Suprapubic skin (tissue), 4 donors: ENCODE results near the gene MEX3D. TPM values are rescaled to one million over a fixed set of nuclear protein-coding genes. Genes with fewer than 3 reads are reported as not detected.

Experiments
- DNase-seq, 2 donors: peaks; one replicate each; pipeline ENCODE4 v3.0.0-alpha.2; 2019; ENCODE audit warnings: low spot score in 2 of 2
- H3K27ac ChIP-seq: fragments of 200-600 bp; sonication (generic); one replicate; pipeline ENCODE4 v1.5.1; 2019
- H3K27me3 ChIP-seq: fragments of 200-600 bp; sonication (generic); one replicate; pipeline ENCODE4 v1.5.1; 2019
- H3K36me3 ChIP-seq: fragments of 200-600 bp; sonication (generic); one replicate; pipeline ENCODE4 v1.5.1; 2019
- H3K4me1 ChIP-seq: fragments of 200-600 bp; sonication (generic); one replicate; pipeline ENCODE4 v1.5.1; 2019
- H3K4me3 ChIP-seq: fragments of 200-600 bp; sonication (generic); one replicate; pipeline ENCODE4 v1.5.1; 2019; ENCODE audit warnings: mild to moderate bottlenecking
- H3K9me3 ChIP-seq: fragments of 200-600 bp; sonication (generic); one replicate; pipeline ENCODE4 v1.5.1; 2019
- EP300 ChIP-seq: sonication (generic); formaldehyde crosslinking; IDR thresholded peaks from one replicate; pipeline ENCODE4 v1.6.1; 2017; ENCODE audit warnings: antibody characterized with exemption
- POLR2A ChIP-seq, 2 donors: fragments of 450-650 bp; IDR thresholded peaks; one replicate each; pipeline ENCODE4 v1.6.1; 2017; ENCODE audit warnings: antibody characterized with exemption in 2 of 2, mild to moderate bottlenecking in 2 of 2, moderate library complexity in 2 of 2
- POLR2AphosphoS5 ChIP-seq, 3 donors: sonication (generic); formaldehyde crosslinking; IDR thresholded peaks; one replicate each; pipeline ENCODE4 v1.6.1; 2017; ENCODE audit warnings: antibody characterized with exemption in 3 of 3
- WGBS: methylation state at CpG from one replicate; pipeline ENCODE4 v1.1.5; 2018; 5-methylcytosine and 5-hydroxymethylcytosine counted together
- total RNA-seq, 4 donors: library from RNA; depleted of rRNA; stranded (reverse); fragments of >200 nt; gene quantifications; one replicate each; pipeline ENCODE4 v1.1.0, GENCODE V29; 2016
- TF ChIP-seq, protein P1 (sequence below), 2 donors: fragments of 200-600 bp in 1 of 2; fragments of 450-650 bp in 1 of 2; sonication (generic) in 1 of 2; IDR thresholded peaks; one replicate each; pipeline ENCODE4 v1.5.1; 2016 to 2019; ENCODE audit warnings: antibody characterized with exemption in 2 of 2, mild to moderate bottlenecking in 1 of 2, moderate library complexity in 1 of 2

Gene MEX3D
- total RNA-seq, 4 donors from 2014 or later = 20.1 to 36.4 (median 26.9) TPM

DNA sequence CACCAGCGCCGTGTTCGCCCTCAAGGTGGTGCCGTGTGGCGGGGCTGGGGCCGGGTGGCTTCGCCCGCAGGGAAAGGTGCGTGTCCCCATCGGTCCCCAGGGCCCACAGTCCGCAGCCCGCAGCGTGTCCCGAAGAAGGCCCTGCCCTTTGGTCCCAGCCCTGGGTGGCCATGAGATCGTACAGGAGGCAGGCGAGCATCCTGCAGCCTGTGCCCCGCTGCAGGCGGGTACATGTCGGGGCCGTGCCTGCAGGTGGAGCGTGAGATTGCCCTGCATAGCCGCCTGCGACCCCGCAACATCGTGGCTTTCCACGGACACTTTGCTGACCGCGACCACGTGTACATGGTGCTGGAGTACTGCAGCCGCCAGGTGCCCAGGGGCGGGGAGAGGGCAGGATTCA is 42.8 kb downstream of the MEX3D start:
- Histone ChIP-seq H3K4me3 (no peak overlapping the region), H3K36me3 (no peaks in the 10 kb centered on the region), H3K9me3 (no peaks in the 10 kb centered on the region), H3K27ac (no peak overlapping the region), H3K4me1 (peaks cover 13% of the 10 kb centered on the region), H3K27me3 (peaks cover 83% of the 10 kb centered on the region)
- no peak for TF ChIP-seq POLR2A (IDR thresholded peaks at IDR 0.05)
- TF ChIP-seq POLR2AphosphoS5 (IDR thresholded peaks at IDR 0.05) = no peak
- TF ChIP-seq, protein P1, sequence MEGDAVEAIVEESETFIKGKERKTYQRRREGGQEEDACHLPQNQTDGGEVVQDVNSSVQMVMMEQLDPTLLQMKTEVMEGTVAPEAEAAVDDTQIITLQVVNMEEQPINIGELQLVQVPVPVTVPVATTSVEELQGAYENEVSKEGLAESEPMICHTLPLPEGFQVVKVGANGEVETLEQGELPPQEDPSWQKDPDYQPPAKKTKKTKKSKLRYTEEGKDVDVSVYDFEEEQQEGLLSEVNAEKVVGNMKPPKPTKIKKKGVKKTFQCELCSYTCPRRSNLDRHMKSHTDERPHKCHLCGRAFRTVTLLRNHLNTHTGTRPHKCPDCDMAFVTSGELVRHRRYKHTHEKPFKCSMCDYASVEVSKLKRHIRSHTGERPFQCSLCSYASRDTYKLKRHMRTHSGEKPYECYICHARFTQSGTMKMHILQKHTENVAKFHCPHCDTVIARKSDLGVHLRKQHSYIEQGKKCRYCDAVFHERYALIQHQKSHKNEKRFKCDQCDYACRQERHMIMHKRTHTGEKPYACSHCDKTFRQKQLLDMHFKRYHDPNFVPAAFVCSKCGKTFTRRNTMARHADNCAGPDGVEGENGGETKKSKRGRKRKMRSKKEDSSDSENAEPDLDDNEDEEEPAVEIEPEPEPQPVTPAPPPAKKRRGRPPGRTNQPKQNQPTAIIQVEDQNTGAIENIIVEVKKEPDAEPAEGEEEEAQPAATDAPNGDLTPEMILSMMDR (IDR thresholded peaks at IDR 0.05) = no peak
- no peak for TF ChIP-seq EP300
- WGBS = 70% methylated on average over 9 of the region's 31 CpGs
- no peak for DNase-seq

DNA sequence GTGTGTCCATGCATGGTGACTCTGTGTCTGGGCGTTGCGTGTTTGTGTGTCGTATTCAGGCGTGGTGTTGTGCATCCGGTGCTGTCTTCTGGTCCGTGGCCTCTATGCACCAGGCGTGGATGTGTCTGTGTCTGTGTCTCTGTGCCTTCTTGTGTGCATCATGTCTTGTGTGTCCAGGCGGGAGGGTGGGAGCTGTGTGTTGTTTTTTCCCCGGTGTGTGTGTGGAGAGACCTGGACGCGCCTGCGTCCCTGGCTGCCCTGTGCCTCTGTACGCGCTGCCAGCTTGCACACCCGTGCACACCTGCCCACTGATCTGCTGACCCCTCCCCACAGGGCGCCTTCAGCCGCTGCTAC is 43.2 kb downstream of the MEX3D start:
- Histone ChIP-seq H3K27ac (no peak overlapping the region), H3K27me3 (peaks cover 81% of the 10 kb centered on the region), H3K4me3 (no peak overlapping the region), H3K9me3 (no peaks in the 10 kb centered on the region), H3K36me3 (no peaks in the 10 kb centered on the region), H3K4me1 (peaks cover 13% of the 10 kb centered on the region)
- DNase-seq = no peak
- TF ChIP-seq EP300 (no peak), POLR2A (IDR thresholded peaks at IDR 0.05) (no peak), POLR2AphosphoS5 (IDR thresholded peaks at IDR 0.05) (no peak)
- TF ChIP-seq, protein P1 (IDR thresholded peaks at IDR 0.05) = no peak
- 64% methylated on average over 6 of the region's 17 CpGs for WGBS

DNA sequence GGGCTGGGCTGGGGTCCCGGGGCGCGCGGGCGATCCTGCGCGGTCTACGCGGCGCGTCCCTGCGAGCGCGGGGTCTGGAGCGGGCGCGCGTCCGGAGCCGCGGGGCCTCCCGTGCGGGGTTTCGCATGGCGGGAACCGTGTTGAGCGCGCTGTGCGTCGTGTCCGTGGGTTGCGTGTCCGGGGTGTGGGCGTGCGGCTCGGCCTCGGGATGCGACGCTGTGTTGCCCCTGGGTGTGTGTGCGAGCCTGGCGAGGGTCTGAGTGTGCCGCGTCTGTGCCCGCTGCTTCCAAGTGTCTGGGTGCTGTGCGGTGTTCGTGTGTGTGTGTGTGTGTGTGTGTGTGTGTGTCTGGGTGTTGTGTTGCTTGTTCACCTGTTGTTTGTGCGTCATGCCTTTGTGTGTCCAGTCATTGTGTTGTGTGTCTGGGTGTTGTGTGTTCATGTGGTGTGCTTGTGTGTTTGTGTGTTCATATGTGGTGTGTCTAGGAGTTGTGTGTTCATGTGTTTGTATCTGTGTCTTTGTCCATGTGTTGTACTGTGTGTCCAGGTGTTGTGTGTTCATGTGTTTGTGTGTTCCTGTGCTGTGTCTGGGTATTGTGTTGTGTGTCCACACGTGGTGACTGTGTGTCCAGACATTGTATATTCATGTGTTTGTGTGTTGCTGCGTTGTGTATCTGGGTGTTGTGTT is 43.7 kb downstream of the MEX3D start:
- 9% methylated on average over 19 of the region's 49 CpGs for WGBS
- Histone ChIP-seq H3K9me3 (no peaks in the 10 kb centered on the region), H3K4me1 (peaks cover 13% of the 10 kb centered on the region), H3K36me3 (no peaks in the 10 kb centered on the region), H3K27me3 (peaks cover 76% of the 10 kb centered on the region), H3K4me3 (peak overlapping the region; percentile 46), H3K27ac (no peak overlapping the region)
- no peak for DNase-seq
- TF ChIP-seq, protein P1 (IDR thresholded peaks at IDR 0.05) = no peak
- TF ChIP-seq EP300 (no peak), POLR2AphosphoS5 (IDR thresholded peaks at IDR 0.05) (no peak), POLR2A (IDR thresholded peaks at IDR 0.05) (no peak)

DNA sequence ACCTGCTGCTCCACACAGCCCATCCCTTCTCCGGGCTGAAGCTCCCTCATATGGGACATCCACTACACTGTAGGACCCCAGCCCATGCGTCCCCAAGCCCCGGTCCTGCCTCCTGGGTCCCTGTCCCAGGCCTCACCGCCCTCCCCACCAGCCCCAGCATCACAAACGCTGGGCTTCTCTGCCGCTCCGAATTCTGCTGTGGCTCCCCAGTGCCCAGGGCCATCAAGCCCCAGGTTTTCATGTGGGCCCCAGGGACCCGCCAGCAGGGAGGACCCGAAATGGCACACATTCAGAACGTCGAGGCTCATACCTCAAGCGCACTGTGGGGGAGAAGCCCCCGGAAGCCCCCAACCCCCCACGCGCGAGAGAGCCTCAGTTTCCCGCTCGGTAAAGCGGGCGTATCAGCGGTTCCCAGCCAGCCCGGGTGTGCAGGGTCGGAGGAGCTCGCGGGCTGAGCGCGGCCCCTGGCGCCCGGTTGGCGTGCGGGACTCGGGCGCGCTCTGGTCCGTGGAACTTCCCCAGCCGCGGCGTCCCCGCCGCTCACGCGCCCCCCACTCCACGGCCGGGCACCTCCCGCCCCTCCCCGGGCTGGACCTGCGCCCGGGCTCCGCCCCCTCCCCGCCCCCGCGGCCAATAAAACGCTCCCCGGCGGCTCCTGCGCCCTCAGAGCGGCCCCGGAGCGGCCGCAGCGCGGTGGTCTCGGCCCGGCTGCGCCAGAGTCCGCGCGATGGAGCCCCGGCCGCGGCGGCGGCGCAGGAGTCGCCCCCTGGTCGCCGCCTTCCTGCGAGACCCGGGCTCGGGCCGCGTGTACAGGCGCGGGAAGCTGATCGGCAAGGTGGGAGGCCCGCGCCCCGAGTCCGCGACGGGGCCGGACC is 44.5 kb downstream of the MEX3D start, which contains the start of gene PLK5:
Gene PLK5 (plus strand): TSS at position 666 of the 875 bp plus-strand sequence. CDS start 2,920 bp downstream, outside the sequence.
- Histone ChIP-seq H3K27ac (no peak within 1 kb of the TSS), H3K9me3 (no peaks in the 10 kb centered on the region)

More for the DNA sequence above, 44.5 kb downstream of the MEX3D start, which contains the start of gene PLK5:
- Histone ChIP-seq H3K4me1 (peaks cover 13% of the 10 kb centered on the region), H3K4me3 (peak within 1 kb of the TSS; percentile 46), H3K27me3 (peaks cover 68% of the 10 kb centered on the region), H3K36me3 (no peaks in the 10 kb centered on the region)
- WGBS = 100% methylated on average over 1 of the region's 92 CpGs
- no peak for DNase-seq
- TF ChIP-seq, protein P1 (IDR thresholded peaks at IDR 0.05) = no peak
- TF ChIP-seq POLR2AphosphoS5 (IDR thresholded peaks at IDR 0.05) = no peak
- TF ChIP-seq EP300 = no peak
- TF ChIP-seq POLR2A (IDR thresholded peaks at IDR 0.05) = no peak
